AG04450 (cell line): ENCODE data around the gene CXCL12. TPM values are rescaled to one million over a fixed set of nuclear protein-coding genes. Genes with fewer than 3 reads are reported as not detected.

Experiments
- CTCF ChIA-PET: fragments of 300-600, 350-600 bp; formaldehyde crosslinking; extraction: SDS; loops from one replicate; lab custom pipeline; 2022; ENCODE audit warnings: antibody characterized with exemption, inconsistent platforms; lab: Charles Lee
- POLR2A ChIA-PET: fragments of 350-600 bp; formaldehyde crosslinking; extraction: SDS; loops from one replicate; lab custom pipeline; 2021; ENCODE audit warnings: antibody characterized with exemption, inconsistent platforms; lab: Yijun Ruan, JAX
- DNase-seq: peaks from one replicate; pipeline ENCODE4 v3.0.0-alpha.2; 2011; ENCODE audit warnings: low read depth, low spot score
- H3K27ac ChIP-seq: one replicate; pipeline ENCODE4 v1.5.1; 2012; ENCODE audit warnings: low read depth, low read length, control low read depth
- H3K27me3 ChIP-seq: one replicate; pipeline ENCODE4 v1.6.0; 2012; ENCODE audit warnings: low read length; ENCODE audit not compliant: control insufficient read depth, insufficient read depth
- H3K4me3 ChIP-seq: 2 replicates; pipeline ENCODE4 v1.5.1; 2011; ENCODE audit warnings: mild to moderate bottlenecking, low read depth, low read length, control low read depth
- H3K9me3 ChIP-seq: 2 replicates; pipeline ENCODE4 v1.5.1; 2012; ENCODE audit warnings: low read length; ENCODE audit not compliant: control insufficient read depth, insufficient read depth
- CTCF ChIP-seq: IDR thresholded peaks from 2 replicates; pipeline ENCODE4 v1.5.1; 2011; ENCODE audit warnings: low read depth, low read length, control low read depth, inconsistent platforms
- polyA plus RNA-seq: library from polyadenylated mRNA; depleted of rRNA; stranded (reverse); fragments of >200 nt; gene quantifications from 2 replicates; pipeline ENCODE4 v1.2.3, GENCODE V29; 2011

CXCL12 gene
- polyA plus RNA-seq, 1 experiment, result 93.4 TPM

- H3K4me3 ChIP-seq, result no peak overlapping the region
- no peak overlapping the region for H3K27ac ChIP-seq
- no peak for DNase-seq
- no peaks in the 10 kb centered on the region; the same call in 1 of the 2 replicates for H3K9me3 ChIP-seq
- peaks cover 25% of the 10 kb centered on the region for H3K27me3 ChIP-seq
- CTCF ChIA-PET, result no interaction called here
- no peak for TF ChIP-seq CTCF
- POLR2A ChIA-PET, result no interaction called here
These were observed 40.1 kb upstream of the CXCL12 start for GRCh38 chr10:44424957-44425356.

- Histone ChIP-seq H3K4me3 (no peak overlapping the region), H3K9me3 (no peaks in the 10 kb centered on the region; the same call in 1 of the 2 replicates), H3K27me3 (peaks cover 25% of the 10 kb centered on the region), H3K27ac (no peak overlapping the region)
- no peak for TF ChIP-seq CTCF
- no peak for DNase-seq
- ChIA-PET CTCF (no interaction called here), POLR2A (no interaction called here)
These were observed 39.4 kb upstream of the CXCL12 start for GRCh38 chr10:44424298-44424697.

GRCh38 chr10:44422570-44423101, 37.7 kb upstream of the CXCL12 start:
- TF ChIP-seq CTCF, result no peak
- peaks cover 28% of the 10 kb centered on the region for H3K27me3 ChIP-seq
- H3K27ac ChIP-seq, result no peak overlapping the region
- no peak for DNase-seq
- H3K9me3 ChIP-seq, result no peaks in the 10 kb centered on the region; the same call in 1 of the 2 replicates
- ChIA-PET POLR2A (no interaction called here), CTCF (no interaction called here)
- no peak overlapping the region for H3K4me3 ChIP-seq

- H3K4me3 ChIP-seq, result no peak overlapping the region
- POLR2A ChIA-PET, result no interaction called here
These were observed 37.3 kb upstream of the CXCL12 start for GRCh38 chr10:44422153-44422552.

More at GRCh38 chr10:44422153-44422552, 37.3 kb upstream of the CXCL12 start:
- CTCF ChIA-PET, result no interaction called here
- peaks cover 29% of the 10 kb centered on the region for H3K27me3 ChIP-seq
- H3K27ac ChIP-seq, result no peak overlapping the region
- H3K9me3 ChIP-seq, result no peaks in the 10 kb centered on the region; the same call in 1 of the 2 replicates
- DNase-seq, result no peak
- no peak for TF ChIP-seq CTCF
